ENCODE results near the gene SRSF8.

The SRSF8 gene

DNA sequence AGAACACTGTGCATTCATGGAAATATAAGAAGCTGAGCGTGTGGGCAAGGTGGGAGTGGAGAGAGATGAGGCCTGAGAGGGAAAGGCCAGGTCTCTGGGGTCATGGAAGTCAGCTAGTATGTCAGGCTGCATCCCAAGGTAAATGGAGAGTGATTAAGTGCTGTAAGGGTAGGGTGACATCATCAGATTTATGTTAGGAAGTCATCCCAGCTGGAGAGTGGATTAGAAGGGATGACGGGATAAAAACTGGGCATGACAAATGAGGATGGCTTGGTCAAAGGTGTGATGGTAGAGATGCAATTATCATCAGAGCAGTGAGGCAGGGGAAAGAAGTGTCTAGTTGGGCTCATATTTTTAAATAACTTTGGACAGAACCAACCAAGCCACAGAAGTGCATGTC, 19.4 kb downstream of the SRSF8 start:
- DNase-seq (ENCODE audit: low read depth in 2 of 2), result no peak
- H3K4me3 ChIP-seq (replicated peaks in 1 of 2; ENCODE audit: low read depth in 2 of 2, low read length in 2 of 2), result no peak overlapping the region
- TF ChIP-seq, protein P1, sequence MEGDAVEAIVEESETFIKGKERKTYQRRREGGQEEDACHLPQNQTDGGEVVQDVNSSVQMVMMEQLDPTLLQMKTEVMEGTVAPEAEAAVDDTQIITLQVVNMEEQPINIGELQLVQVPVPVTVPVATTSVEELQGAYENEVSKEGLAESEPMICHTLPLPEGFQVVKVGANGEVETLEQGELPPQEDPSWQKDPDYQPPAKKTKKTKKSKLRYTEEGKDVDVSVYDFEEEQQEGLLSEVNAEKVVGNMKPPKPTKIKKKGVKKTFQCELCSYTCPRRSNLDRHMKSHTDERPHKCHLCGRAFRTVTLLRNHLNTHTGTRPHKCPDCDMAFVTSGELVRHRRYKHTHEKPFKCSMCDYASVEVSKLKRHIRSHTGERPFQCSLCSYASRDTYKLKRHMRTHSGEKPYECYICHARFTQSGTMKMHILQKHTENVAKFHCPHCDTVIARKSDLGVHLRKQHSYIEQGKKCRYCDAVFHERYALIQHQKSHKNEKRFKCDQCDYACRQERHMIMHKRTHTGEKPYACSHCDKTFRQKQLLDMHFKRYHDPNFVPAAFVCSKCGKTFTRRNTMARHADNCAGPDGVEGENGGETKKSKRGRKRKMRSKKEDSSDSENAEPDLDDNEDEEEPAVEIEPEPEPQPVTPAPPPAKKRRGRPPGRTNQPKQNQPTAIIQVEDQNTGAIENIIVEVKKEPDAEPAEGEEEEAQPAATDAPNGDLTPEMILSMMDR (IDR thresholded peaks at IDR 0.05; ENCODE audit: low read depth, low read length), result no peak

DNA sequence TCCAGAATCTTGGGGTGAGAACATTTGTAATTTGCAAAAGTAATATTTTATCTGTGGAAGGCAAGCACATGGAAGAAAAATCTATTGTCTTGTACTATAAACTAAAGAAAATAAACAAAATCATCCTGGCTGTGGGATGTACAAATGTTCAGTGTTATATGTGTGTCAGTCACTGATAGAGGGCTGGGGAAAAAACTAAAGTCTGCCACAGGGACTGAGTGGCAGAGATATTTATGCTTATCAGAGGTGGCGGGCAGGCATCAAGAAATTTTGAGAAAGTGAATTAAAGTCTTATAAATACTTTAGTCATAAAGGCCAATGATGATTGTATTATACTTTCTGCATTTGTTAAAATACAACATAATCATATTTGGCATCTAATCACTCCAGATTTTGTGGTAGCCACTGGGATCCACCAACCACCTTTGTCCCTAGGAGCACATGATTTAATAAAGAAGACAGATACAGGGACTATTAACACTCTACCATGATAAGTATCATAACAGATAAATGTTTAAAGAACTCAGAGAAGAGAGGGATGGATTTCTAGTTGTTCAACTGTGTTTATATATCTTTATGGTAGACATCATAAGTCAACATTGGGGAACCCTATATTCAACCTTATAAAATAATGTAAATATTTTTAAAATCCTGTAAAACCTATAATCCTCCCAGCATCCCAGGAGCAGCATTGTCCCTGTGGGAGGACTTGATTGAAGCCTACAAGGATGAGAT, 20.3 kb downstream of the SRSF8 start:
- no peak for DNase-seq (ENCODE audit: low read depth in 2 of 2)
- H3K4me3 ChIP-seq (replicated peaks in 1 of 2; ENCODE audit: low read depth in 2 of 2, low read length in 2 of 2), result no peak overlapping the region

DNA sequence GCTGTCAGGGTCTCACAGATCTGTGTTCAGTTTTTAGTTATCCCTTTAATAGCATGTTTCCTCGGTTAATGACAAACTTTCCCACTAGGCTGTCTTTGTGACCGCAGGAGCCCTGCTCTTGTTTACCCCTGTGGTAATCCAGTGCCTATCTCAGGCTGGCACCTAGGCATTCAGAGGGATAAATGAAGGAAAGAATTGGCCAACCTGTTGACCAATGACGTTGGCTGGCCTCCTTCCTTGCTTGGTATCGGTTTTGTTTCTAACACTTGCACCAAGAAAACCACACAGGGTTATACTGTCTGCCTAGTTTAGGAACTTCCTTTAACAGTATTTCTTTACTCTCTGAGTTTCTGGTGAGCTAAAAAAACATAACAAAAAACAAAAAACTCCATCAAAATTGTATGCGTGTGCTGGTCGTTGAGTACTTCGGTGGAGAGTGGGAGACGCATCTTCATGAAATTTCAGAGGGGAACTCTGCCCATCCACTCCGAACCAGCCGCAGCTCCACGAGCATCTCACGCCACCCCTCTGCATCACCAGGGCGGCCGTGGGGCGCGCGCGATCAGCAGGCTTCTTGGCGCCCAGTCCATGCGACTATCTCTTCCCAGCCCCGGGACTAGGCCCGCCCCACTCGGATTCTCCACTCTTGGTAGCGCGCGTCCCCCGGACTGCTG, 22.4 kb downstream of the SRSF8 start:
- TF ChIP-seq, protein P1 (IDR thresholded peaks at IDR 0.05; ENCODE audit: low read depth, low read length), result no peak
- H3K4me3 ChIP-seq (replicated peaks in 1 of 2; ENCODE audit: low read depth in 2 of 2, low read length in 2 of 2), result peak overlapping the region; percentile 60 to 76
- DNase-seq (ENCODE audit: low read depth in 2 of 2), result no peak

More for the DNA sequence above, 20.3 kb downstream of the SRSF8 start:
- TF ChIP-seq, protein P1 (IDR thresholded peaks at IDR 0.05; ENCODE audit: low read depth, low read length), result no peak

DNA sequence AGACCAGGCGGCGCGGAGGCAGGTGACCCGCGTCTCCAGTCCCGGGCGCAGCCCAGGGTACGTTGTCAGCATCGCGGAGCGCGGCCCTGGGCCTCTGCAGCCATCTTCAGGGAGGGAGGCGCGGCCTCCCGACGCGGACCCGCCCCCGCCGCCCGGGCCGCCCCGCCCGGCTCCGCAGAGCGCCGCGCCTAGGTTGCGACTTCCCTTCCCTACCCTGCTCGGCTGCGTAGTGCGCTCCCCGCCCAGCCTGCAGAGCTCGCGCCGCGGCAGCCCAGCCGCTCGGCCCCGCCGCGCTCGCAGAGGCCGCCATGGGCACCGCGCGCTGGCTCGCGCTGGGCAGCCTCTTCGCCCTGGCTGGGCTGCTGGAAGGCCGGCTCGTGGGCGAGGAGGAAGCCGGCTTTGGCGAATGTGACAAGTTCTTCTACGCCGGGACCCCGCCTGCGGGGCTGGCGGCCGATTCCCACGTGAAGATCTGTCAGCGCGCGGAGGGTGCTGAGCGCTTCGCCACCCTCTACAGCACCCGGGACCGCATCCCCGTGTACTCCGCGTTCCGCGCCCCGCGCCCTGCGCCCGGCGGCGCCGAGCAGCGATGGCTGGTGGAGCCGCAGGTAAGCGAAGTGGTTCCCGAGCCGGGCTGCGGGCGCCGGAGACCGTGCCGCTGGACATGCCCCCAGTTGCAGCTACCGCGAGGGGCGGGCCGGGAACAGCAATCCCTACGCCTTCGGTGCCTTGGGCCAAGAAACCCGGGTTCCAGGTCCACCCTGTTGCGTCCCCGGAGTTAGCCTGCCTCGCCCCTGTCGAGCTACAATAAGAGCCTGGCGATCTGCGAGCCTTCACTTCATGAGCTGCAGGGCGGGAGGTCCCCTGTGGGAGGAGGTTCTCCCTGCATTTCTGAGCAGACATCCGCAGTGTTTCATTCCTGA, 23.2 kb downstream of the SRSF8 start, which contains the start of gene ENDOD1:
TSS of gene ENDOD1 (plus strand) at position 227 of the 923 bp plus-strand sequence. CDS start at position 309, 82 bp downstream.
- TF ChIP-seq, protein P1 (IDR thresholded peaks at IDR 0.05; ENCODE audit: low read depth, low read length), result peak; percentile 6
- peak; percentile 81 to 87 for DNase-seq (ENCODE audit: low read depth in 2 of 2)
- H3K4me3 ChIP-seq (replicated peaks in 1 of 2; ENCODE audit: low read depth in 2 of 2, low read length in 2 of 2), result peak within 1 kb of the TSS; percentile 76 to 80

- no peak overlapping the region for H3K4me3 ChIP-seq (replicated peaks in 1 of 2; ENCODE audit: low read depth in 2 of 2, low read length in 2 of 2)
- no peak for DNase-seq (ENCODE audit: low read depth in 2 of 2)
- TF ChIP-seq, protein P1 (IDR thresholded peaks at IDR 0.05; ENCODE audit: low read depth, low read length), result no peak
These were observed 25.0 kb downstream of the SRSF8 start for GRCh38 chr11:95091663-95092180.

Data from cardiac fibroblast (primary cell).